ENCODE results near the gene PRRC2B. TPM values are rescaled to one million over a fixed set of nuclear protein-coding genes. Genes with fewer than 3 reads are reported as not detected.

Gene PRRC2B
- total RNA-seq, 1 donor: 70.9 TPM

- Histone ChIP-seq H4K20me1 (ENCODE audit: insufficient read depth, low read length) (peaks cover 27% of the 10 kb centered on the region), H3K4me1 (ENCODE audit: insufficient read depth, low read length) (peaks cover 15% of the 10 kb centered on the region), H3K4me3 (ENCODE audit: insufficient read depth, low read length) (no peak overlapping the region), H2AFZ (ENCODE audit: low read length) (no peak overlapping the region), H3K27ac (ENCODE audit: low read depth, low read length) (no peak overlapping the region), H3K79me2 (ENCODE audit: insufficient read depth, low read length) (peaks cover 27% of the 10 kb centered on the region), H3K36me3 (ENCODE audit: insufficient read depth, low read length) (peaks cover 46% of the 10 kb centered on the region), H3K27me3 (ENCODE audit: insufficient read depth, low read length) (no peaks in the 10 kb centered on the region), H3K4me2 (ENCODE audit: insufficient read depth, low read length) (no peak overlapping the region), H3K9me3 (ENCODE audit: low read depth, low read length) (no peaks in the 10 kb centered on the region)
- DNase-seq (ENCODE audit: insufficient read length, low spot score, missing footprints): no peak
- TF ChIP-seq, protein P1, sequence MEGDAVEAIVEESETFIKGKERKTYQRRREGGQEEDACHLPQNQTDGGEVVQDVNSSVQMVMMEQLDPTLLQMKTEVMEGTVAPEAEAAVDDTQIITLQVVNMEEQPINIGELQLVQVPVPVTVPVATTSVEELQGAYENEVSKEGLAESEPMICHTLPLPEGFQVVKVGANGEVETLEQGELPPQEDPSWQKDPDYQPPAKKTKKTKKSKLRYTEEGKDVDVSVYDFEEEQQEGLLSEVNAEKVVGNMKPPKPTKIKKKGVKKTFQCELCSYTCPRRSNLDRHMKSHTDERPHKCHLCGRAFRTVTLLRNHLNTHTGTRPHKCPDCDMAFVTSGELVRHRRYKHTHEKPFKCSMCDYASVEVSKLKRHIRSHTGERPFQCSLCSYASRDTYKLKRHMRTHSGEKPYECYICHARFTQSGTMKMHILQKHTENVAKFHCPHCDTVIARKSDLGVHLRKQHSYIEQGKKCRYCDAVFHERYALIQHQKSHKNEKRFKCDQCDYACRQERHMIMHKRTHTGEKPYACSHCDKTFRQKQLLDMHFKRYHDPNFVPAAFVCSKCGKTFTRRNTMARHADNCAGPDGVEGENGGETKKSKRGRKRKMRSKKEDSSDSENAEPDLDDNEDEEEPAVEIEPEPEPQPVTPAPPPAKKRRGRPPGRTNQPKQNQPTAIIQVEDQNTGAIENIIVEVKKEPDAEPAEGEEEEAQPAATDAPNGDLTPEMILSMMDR (IDR thresholded peaks at IDR 0.05; ENCODE audit: extremely low read depth, low read depth, low read length): no peak
Observed at GRCh38 chr9:131500939-131501541, 107.2 kb downstream of the PRRC2B start.

DNA sequence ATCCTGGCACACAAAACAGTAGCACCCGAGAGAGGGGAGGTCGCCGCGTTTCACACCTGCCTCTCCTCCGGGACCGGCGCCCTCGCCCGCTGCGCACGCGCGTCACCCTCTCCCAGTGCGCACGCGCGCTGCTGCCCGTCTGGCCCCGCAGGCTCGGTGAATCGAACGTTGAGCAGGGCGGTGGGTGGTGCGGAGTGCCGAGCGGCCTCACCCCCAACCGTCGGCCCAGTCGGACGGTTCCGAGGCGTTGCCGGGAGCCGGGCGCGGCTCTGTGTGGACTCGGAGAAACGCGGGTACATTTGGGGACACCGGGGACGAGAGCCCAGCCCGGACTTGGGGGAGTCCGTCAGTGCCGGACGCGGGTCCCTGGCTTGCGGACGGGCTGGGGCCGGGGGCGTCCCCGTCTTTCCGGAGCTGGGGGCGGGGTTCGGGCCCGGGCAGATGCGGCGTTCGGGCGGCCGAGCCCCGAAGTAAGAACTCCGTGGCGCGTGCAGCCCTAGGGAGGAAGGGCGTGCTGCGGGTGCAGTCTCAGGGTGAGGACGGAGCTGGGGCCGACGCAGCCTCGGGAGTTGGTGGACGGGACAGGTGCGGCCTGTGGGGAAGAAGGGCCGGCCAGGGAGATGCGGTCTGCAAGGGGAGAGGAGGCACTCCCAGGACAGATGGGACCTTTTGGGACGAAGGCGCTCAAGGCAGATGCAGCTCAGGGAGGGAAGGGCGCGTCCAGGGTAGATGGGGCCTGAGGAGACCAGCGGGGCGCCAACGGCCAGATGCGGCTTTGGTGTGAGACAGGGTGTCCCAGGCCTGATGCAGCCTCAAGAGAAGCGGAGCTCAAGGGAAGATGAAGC, 109.1 kb downstream of the PRRC2B start, which contains the start of gene POMT1:
Gene POMT1 (plus strand): TSS at position 138 of the 845 bp plus-strand sequence. CDS start 1,301 bp downstream, outside the sequence.
- Histone ChIP-seq H4K20me1 (ENCODE audit: insufficient read depth, low read length) (peaks cover 16% of the 10 kb centered on the region), H3K4me2 (ENCODE audit: insufficient read depth, low read length) (peak within 1 kb of the TSS; percentile 82), H3K9me3 (ENCODE audit: low read depth, low read length) (no peaks in the 10 kb centered on the region), H3K36me3 (ENCODE audit: insufficient read depth, low read length) (peaks cover 32% of the 10 kb centered on the region), H3K27me3 (ENCODE audit: insufficient read depth, low read length) (no peaks in the 10 kb centered on the region), H3K4me1 (ENCODE audit: insufficient read depth, low read length) (peaks cover 15% of the 10 kb centered on the region), H2AFZ (ENCODE audit: low read length) (peak within 1 kb of the TSS; percentile 67), H3K4me3 (ENCODE audit: insufficient read depth, low read length) (peak within 1 kb of the TSS; percentile 81), H3K27ac (ENCODE audit: low read depth, low read length) (peak within 1 kb of the TSS; percentile 31), H3K79me2 (ENCODE audit: insufficient read depth, low read length) (peaks cover 41% of the 10 kb centered on the region)
- peak; percentile 100 for DNase-seq (ENCODE audit: insufficient read length, low spot score, missing footprints)
- TF ChIP-seq, protein P1 (IDR thresholded peaks at IDR 0.05; ENCODE audit: extremely low read depth, low read depth, low read length): no peak

DNA sequence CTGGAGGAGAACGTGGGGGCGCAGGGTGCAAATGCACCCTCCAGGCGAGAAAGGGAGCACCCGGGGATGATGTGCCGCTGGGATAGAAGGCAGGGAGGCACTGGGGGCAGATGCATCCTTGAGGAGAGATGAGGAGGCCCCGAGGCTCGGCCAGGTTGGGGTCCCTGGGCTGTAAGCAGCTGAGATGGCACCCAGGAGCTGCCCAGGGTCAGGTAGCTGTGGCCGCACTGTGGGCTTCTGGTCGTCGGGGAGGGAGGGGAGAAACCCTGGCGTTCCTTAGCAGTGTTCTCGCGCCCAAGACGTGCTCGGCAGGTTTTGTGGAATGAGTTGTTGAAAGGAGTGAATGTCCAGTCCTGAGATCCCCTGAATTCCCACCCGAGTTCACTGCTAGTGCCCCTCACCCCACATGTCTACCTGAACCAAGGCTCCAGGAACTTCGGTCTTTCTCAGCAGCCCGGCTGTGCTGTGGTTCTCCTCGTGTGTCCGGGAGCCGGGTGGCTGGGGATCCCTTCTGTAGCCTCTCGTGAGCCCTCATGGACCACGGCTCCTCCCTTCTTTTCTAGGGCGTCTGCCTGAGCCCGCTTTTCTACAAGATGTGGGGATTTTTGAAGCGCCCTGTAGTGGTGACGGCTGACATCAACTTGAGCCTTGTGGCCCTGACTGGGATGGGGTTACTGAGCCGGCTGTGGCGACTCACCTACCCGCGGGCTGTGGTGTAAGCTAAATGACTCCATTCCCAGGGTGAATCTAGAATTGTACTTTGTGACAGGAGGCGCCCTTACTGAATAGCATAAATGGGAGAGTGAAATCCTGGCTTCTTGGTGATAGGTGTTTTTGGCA, 110.0 kb downstream of the PRRC2B start:
- Histone ChIP-seq H4K20me1 (ENCODE audit: insufficient read depth, low read length) (peaks cover 13% of the 10 kb centered on the region), H3K9me3 (ENCODE audit: low read depth, low read length) (no peaks in the 10 kb centered on the region), H3K27me3 (ENCODE audit: insufficient read depth, low read length) (no peaks in the 10 kb centered on the region), H3K4me2 (ENCODE audit: insufficient read depth, low read length) (peak overlapping the region; percentile 82), H3K4me1 (ENCODE audit: insufficient read depth, low read length) (peaks cover 15% of the 10 kb centered on the region), H3K27ac (ENCODE audit: low read depth, low read length) (peak overlapping the region; percentile 31), H3K36me3 (ENCODE audit: insufficient read depth, low read length) (peaks cover 26% of the 10 kb centered on the region), H2AFZ (ENCODE audit: low read length) (peak overlapping the region; percentile 67), H3K79me2 (ENCODE audit: insufficient read depth, low read length) (peaks cover 38% of the 10 kb centered on the region), H3K4me3 (ENCODE audit: insufficient read depth, low read length) (peak overlapping the region; percentile 81)
- TF ChIP-seq, protein P1 (IDR thresholded peaks at IDR 0.05; ENCODE audit: extremely low read depth, low read depth, low read length): no peak
- DNase-seq (ENCODE audit: insufficient read length, low spot score, missing footprints): peak; percentile 92

Measured in osteoblast (primary cell).